Activated T-cell treated with anti-CD3 and anti-CD28 coated beads, Interleukin-2, amount 50 U/mL, for 72 hours (primary cell): Measurements from ENCODE around the gene LCE1A. TPM values are rescaled to one million over a fixed set of nuclear protein-coding genes. Genes with fewer than 3 reads are reported as not detected.

Experiments
- ATAC-seq, 2 donors: fragments of 150-1000 bp; cut with Tn5 transposase; replicated peaks in 1 of 2; 2 replicates each; pipeline ENCODE4 v1.10.0; 2021; ENCODE audit warnings: moderate library complexity in 2 of 2, mild to moderate bottlenecking in 1 of 2
- DNase-seq, 2 donors: peaks; one replicate each; pipeline ENCODE4 v3.0.0; 2021 to 2022; ENCODE audit warnings: mixed read lengths in 1 of 2
- H3K27ac Mint-ChIP-seq: one replicate; pipeline ENCODE4 v1.8.0; 2022; ENCODE audit warnings: mild to moderate bottlenecking, moderate library complexity, mixed read lengths
- H3K27me3 Mint-ChIP-seq: one replicate; pipeline ENCODE4 v1.8.0; 2022; ENCODE audit warnings: low read depth, mixed read lengths
- H3K36me3 Mint-ChIP-seq, 2 donors: one replicate each; pipeline ENCODE4 v1.8.0; 2022; ENCODE audit warnings: mixed read lengths in 2 of 2, mild to moderate bottlenecking in 1 of 2; ENCODE audit not compliant: insufficient read depth in 2 of 2
- H3K4me1 Mint-ChIP-seq: one replicate; pipeline ENCODE4 v1.8.0; 2022; ENCODE audit warnings: low read depth, mixed read lengths
- H3K4me3 Mint-ChIP-seq, 2 donors: one replicate each; pipeline ENCODE4 v1.8.0; 2022; ENCODE audit warnings: mild to moderate bottlenecking in 2 of 2, mixed read lengths in 2 of 2, moderate library complexity in 2 of 2
- H3K9me3 Mint-ChIP-seq, 2 donors: one replicate each; pipeline ENCODE4 v1.8.0; 2022; ENCODE audit warnings: mixed read lengths in 2 of 2
- total RNA-seq, 2 donors: library from RNA; stranded (reverse); gene quantifications; one replicate each; pipeline ENCODE4 v1.2.3, GENCODE V29; 2022

Gene LCE1A
- total RNA-seq, 2 donors from 2014 or later = not detected

DNA sequence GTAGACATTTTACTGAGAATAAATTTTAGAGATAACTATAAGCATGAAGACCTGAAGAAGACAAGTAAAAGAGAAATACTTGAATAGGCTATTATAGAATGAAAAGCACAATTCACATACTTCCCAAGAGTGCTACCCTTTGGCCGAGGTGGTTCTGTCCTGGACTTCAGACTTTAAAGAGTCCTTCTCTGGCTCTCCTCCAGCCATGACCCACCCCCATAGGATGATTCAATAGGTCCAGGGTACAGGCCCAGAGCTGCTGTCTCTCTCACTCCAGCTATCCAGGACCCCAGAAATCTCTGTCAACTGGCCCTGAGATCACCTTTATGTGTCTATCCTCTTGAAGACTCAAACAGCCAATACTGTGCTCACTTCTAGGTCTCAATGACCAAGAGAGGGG, 49.6 kb downstream of the LCE1A start:
- Mint-ChIP-seq H3K36me3 (no peaks in the 10 kb centered on the region), H3K4me3 (no peak overlapping the region), H3K27me3 (peaks cover 19% of the 10 kb centered on the region), H3K9me3 (no peaks in the 10 kb centered on the region), H3K27ac (no peak overlapping the region), H3K4me1 (peaks cover 5% of the 10 kb centered on the region)
- DNase-seq (no peak), ATAC-seq (no peak)

Other genes starting within 250 kb of the LCE1A start
- not detected for gene LCE3D, start 247.0 kb upstream of the LCE1A start, total RNA-seq
- gene LCE3C, start 227.2 kb upstream of the LCE1A start, total RNA-seq = not detected
- gene LCE3B, start 213.7 kb upstream of the LCE1A start, total RNA-seq = not detected
- gene LCE3A, start 204.4 kb upstream of the LCE1A start, total RNA-seq = not detected
- not detected for gene LCE2D, start 164.1 kb upstream of the LCE1A start, total RNA-seq
- not detected for gene LCE2C, start 152.2 kb upstream of the LCE1A start, total RNA-seq
- not detected for gene LCE2B, start 141.3 kb upstream of the LCE1A start, total RNA-seq
- not detected for gene LCE2A, start 129.1 kb upstream of the LCE1A start, total RNA-seq
- gene LCE4A, start 119.3 kb upstream of the LCE1A start, total RNA-seq = not detected
- gene KPRP, start 69.4 kb upstream of the LCE1A start, total RNA-seq = not detected
- not detected for gene LCE1F, start 52.3 kb upstream of the LCE1A start, total RNA-seq
- not detected for gene LCE1E, start 41.2 kb upstream of the LCE1A start, total RNA-seq
- gene LCE1D, start 30.8 kb upstream of the LCE1A start, total RNA-seq = not detected
- not detected for gene LCE1C, start 20.8 kb upstream of the LCE1A start, total RNA-seq
- gene LCE1B, start 15.5 kb upstream of the LCE1A start, total RNA-seq = not detected
- not detected for gene LCE6A, start 15.4 kb downstream of the LCE1A start, total RNA-seq
- gene LCE7A, start 32.5 kb downstream of the LCE1A start, total RNA-seq = not detected
- gene SMCP, start 50.8 kb downstream of the LCE1A start, total RNA-seq = not detected
- not detected for gene IVL, start 81.1 kb downstream of the LCE1A start, total RNA-seq
- gene SPRR5, start 119.7 kb downstream of the LCE1A start, total RNA-seq = not detected
- not detected for gene SPRR4, start 143.2 kb downstream of the LCE1A start, total RNA-seq
- gene SPRR1A, start 156.6 kb downstream of the LCE1A start, total RNA-seq = not detected
- not detected for gene SPRR3, start 174.3 kb downstream of the LCE1A start, total RNA-seq
- gene SPRR1B, start 203.7 kb downstream of the LCE1A start, total RNA-seq = not detected
- gene SPRR2D, start 213.6 kb downstream of the LCE1A start, total RNA-seq = not detected
- not detected for gene SPRR2A, start 230.0 kb downstream of the LCE1A start, total RNA-seq
- not detected for gene SPRR2B, start 244.1 kb downstream of the LCE1A start, total RNA-seq